Hypothalamus (tissue), 51 donors: ENCODE data around the gene CELSR1.

Experiments
- DNase-seq, 51 donors: peaks; one replicate each; lab custom pipeline; 2025; lab: John Stamatoyannopoulos, UW

CELSR1 gene

GRCh38 chr22:46371623-46372226, 165.7 kb downstream of the CELSR1 start:
- no peak for DNase-seq

DNA sequence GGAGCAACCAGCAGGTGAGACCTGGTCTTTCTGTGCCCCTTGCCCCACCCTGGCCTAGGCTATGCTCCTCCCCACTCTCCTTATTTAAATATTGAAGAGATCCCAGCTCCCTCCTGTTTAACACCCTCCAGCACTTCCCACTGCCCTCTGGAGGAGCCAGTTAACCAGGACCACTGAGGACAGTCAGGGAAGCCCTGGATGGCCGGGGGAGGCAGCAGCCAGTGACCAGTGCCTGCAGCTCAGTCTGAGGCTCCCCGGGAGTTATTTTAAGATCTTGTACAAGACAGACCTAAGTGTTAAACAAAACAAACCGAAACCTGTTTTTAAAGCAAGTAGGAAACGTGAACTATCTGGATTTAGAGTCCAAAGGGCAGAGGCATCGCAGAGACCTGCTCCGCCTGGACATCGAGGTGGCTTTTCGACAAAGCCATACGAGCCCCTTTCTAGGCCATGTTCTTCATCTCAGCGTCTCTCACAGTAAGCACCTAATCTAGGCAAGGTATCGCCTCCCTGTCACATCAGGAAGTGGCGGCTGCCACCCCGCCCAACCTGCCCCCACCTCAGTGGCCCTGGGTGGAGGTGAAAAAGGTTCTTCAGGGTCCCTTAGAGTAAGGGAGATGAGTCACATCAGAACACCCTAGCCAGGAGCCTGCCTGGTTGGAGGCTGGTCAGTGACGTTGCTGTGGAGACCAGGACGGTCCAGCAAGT, 166.7 kb downstream of the CELSR1 start:
- no peak for DNase-seq

DNA sequence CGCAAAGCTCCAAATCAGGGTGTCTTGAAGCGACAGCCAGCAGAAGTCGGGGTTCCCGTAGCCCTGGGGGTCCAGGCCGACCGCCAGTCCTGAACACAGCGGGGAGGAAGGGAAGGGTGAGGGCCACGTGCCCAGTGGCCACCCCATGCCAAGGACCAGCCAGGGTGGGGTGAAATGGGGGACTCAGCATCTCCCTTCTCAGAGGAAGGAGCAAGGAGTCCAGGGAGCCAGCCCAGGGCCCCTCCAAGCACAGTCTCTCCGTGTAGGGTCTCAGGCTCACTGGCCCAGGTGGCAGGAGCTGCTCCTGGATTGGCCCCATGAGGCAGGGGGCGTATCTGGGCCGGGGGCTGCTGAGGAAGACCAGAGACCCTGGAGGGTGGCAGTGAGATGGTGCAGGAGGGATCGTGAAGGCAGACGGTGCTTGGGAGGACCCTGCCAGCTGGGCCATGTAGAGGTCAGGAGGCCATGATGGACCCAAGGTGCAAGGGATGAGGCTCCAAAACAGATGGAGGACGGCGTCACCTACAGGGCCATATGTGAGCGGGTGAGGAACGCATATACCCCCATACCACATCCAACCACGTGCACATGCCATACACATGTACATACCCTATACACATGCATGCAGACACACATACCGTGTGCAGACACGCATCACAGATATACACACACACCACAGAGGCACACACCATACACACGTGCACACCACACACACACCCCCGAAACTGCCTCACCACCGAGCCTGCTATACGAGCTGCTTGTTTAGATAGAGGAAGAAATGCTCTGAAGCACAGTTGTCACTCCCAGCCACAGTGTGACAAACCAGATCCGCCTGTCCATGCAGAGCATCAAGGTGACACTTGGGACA, 167.5 kb downstream of the CELSR1 start:
- DNase-seq = no peak

DNA sequence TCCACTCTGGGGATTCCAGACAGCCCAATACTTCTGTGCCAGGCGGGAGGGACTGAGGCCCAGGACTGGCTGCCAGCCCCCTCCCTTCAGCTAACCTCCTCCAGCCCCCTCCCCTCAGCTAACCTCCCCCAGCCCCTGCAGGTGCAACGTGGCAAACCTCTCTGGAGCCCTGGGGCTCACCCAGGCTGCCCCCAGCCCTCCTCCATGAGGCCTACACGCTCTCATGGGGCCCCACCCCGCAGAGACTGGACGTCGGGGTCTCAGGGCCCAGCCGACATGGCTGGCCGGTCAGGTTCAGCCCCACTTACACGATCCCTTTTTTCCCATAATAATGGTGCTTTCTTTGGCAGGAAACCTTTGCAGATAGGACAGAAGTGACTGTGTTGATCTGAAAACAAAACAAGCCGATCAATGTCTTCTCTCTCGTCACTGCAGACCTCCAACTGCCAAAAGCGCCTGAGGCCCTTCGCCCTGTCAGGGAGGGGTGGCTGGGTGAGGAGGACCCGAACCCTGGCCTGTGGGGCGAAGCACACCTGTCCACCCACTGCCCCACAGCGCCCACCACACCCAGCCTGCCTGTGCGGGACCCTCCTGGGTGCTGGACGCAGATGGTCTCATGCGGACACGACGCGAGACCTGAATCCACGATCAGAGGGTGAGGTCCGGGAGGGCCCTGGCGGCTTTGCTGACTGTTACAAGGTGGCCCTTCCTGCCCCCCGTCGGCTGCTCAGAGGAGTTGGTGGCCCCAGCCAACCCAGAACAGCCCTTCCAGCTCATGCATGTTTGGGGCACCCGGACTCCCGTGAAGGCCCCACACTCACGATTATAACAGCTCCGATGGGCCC, 168.3 kb downstream of the CELSR1 start:
- no peak for DNase-seq

DNA sequence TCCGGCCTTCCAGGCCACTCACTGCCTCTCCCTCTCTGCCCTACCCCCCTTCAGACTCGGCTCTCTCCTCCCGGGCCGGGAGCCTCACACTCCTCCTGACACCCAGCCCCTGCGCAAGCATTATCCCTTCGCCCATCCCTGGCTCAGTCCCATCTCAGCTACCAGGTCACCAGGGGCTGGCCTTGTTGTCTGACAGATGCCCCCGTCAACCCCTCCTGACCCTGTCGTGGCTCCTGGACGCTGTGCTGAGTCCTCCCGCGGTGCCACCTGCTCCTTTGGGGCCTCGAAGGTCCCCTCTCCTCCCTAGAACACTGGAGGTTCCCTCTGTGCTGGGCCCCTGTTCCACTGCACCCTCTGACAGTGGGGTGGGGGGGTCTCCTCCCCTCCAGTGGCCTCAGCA, 169.0 kb downstream of the CELSR1 start:
- no peak for DNase-seq

DNA sequence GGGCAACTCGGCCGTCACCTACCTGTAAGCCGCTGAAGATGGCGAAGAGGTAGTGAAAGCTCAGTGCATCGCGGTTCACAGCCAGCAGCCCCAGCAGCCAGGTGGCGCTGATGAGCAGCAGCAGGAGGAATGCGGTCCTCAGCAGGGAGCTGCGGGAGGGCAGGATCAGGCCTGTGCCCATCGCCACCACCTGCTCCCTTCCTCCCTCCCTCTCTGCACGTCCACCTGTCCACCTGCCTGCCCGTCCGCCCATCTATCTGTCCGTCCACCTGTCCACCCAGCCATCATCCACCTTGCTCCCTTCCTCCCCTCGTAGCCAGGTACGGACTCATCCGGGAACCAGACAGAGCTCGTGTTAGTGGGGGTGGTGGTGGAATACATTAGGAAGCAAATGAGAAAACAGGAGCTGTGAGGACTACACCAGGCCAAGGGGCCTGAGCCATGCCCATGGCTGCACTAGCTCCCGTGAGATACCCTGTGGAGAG, 169.7 kb downstream of the CELSR1 start:
- DNase-seq = peak in 9 of 51 donors; percentile 2 to 46 (median 10)

GRCh38 chr22:46366801-46367706, 170.4 kb downstream of the CELSR1 start:
- no peak for DNase-seq

- no peak for DNase-seq
Measured at GRCh38 chr22:46366327-46366731, 171.1 kb downstream of the CELSR1 start.

DNA sequence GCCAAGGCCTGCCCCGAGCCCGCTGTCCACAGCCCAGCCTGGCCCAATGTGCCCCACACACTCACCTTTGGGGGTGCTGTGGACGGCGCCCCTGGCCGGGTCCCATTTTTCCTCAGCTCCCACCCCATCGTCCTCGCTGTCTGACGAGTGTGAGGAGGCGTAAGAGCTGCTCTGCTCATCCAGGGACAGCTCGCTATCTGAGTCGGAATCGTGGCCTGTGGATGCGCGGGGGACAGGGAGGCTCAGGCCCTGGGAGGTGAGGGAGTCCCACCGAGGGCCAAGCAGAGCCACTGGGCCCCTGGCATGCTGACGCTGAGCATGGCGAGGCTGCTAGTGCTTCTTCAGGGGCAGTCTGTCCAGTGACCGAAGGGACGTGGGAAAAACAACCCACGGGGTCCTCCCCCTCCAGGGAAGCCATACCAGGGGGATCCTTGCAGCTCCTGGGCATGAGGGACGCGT, 172.2 kb downstream of the CELSR1 start:
- DNase-seq = no peak

- no peak for DNase-seq
Measured at GRCh38 chr22:46364341-46365165, 172.9 kb downstream of the CELSR1 start.

DNA sequence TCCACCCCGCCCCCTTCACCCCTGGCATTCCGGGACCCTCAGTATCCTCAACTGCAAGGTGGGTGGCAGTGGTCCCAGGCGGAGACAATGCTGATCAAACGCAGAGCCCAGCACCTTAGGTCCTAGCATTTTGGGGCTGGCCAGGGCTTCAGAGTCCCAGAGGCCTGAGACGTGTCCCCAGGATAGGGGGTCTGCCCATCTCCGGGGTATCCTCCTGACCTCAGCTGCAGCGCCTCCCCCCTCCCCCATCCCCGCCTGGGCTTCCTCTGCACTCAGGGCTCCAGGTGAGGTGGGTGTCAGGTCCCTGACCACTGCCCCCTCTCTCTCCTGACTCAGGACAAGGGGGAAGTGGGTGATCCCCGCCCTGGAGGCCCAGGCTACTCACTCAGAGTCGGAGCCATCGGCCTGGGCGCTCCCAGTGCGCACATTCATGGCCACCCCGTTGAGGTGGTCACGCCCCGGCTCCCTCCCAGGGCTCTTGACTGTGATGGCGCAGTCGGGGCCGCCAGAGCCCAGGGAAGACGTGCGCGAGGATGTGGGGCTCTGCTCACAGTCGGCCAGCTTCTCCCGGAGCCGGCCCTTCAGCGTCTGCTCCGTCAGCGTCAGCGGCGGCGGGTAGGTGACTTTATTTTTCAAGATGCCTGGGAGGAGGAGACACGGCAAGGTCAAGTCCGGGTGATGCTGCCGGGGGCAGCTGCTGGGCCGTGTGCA, 173.7 kb downstream of the CELSR1 start:
- no peak for DNase-seq

DNA sequence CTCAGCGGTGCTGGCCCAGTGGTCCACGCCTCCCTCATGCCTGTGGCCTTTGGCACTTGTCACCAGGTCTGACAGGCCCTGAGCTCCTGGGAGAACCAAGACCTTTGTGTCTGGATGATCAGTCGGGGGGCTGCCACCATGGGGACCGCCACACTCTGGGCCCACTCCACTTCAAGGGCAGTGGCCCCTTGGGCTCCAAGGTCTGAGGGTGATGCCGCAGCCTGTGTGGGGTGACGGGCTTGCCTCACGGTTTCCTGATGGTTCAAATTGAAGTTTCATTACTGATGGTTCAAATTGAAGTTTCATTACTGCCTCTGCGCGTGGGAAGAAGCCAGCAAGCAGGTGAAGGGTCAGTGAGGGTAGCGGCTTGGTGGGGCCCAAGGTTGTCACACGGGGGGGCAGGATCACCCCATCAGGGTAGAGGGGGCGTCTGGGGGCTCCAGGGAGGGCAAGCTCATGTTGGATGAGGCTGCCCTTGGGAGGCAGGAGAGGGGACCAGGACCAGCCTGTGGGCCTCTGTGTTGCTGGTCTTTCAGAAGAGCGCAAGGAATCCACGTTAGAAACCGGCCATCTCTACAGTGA, 174.4 kb downstream of the CELSR1 start:
- no peak for DNase-seq

DNA sequence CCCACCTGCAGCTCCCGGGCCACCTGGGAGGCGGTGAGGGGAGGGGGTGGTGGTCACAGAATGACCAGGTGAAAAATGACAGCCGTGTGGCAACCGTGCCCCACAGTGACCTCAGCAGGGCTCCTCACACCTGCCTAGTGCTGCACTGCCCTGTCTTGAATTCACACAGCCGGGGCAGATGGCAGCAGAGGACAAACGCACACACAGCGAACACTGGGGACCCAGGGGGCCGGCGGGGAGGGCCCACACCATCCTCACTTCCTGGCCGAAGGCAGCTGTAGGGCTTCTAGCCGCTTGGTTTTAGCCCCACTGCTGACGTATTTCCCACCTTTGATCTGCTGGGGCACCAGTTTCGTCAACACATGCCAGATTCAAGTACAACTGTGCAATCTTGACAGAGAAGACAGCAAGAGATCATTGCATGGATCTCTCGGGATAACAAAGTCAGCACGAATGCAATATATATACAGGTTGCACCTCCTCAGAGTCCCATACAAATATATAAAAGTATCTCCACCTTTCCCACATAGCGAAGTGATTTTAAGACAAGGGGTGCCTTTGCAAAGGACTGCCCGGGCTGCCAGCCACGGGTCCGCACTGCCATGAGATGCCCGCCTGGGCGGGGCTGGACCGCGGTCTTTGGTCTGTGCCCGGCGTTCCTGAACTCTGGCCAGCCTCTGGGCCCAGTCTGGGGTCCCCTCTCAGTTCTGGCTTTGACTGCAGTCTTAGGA, 175.1 kb downstream of the CELSR1 start:
- no peak for DNase-seq

- peak in 1 of 51 donors; percentile 8 for DNase-seq
Measured at GRCh38 chr22:46361826-46362202, 175.6 kb downstream of the CELSR1 start.

DNA sequence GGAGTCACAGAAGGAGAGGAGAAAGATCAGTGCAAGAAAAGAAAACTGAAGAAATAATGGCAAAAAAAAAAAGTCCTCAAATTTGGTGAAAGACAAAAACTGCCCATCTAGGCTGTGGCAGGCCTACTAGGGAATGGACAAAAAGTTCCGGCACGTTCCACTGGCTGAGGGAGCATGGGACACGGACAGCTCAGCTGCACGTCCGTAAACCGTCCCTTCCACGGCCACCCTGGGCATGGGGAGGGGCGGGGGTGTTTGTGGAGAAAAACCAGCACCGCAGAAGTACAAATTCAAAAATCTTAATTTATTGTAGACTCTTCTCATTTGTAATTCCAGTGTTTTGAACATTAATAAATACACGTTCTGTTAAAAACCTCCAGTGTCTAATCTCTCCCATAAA, 176.5 kb downstream of the CELSR1 start:
- DNase-seq = no peak

GRCh38 chr22:46360097-46360496, 177.3 kb downstream of the CELSR1 start:
- DNase-seq = no peak

DNA sequence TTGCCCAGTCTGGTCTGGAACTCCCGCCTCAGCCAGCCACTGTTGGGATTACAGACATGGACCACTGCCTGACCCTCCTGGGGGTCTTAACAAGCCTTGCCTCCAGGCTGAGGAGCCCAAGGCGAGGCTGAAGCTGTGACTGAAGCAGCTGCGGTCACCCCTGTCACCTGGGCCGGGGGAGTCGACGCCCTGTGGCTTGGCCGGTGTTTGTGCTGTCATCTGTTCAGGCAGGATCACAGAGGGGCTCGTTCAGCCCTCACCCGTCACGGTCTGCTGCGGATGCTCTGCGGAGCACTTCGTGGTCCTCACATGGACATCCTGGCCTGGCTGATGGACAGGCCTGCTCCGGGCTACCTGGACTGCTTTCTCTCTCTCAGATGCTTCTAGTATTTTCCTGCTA, 178.1 kb downstream of the CELSR1 start:
- no peak for DNase-seq
